ENCODE data around the gene SSU72. TPM values are rescaled to one million over a fixed set of nuclear protein-coding genes. Genes with fewer than 3 reads are reported as not detected.

The SSU72 gene
- total RNA-seq, 1 donor from 2014 or later, result 104 TPM

DNA sequence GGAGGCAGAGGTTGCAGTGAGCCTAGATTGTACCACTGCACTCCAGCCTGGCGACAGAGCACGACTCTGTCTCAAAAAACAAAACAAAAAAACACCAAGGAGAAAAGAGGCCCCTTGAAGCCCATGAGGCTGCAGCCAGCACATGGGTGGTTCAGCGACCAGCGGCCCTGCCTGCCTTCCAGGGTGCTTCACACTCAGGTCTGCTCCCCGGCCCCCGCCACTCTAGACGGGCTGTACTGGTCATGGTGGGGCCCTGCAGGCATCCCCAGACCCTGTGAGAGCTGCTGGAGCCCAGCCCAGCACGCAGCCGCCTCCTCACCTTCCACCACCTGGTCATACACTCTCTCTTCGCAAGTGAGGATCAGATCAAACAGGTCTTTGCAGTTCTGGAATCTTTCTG is 30.1 kb downstream of the SSU72 start:
- Histone ChIP-seq H3K27ac (replicated peaks) (peak overlapping the region; percentile 88), H3K4me1 (peaks cover 47% of the 10 kb centered on the region), H3K36me3 (peaks cover 22% of the 10 kb centered on the region), H3K4me3 (no peak overlapping the region), H3K9me3 (replicated peaks) (no peaks in the 10 kb centered on the region), H3K27me3 (ENCODE audit: low read depth) (no peaks in the 10 kb centered on the region)
- DNase-seq, result no peak
- intact Hi-C loops (cut with micrococcal nuclease), result no loop called here
- TF ChIP-seq, protein P1, sequence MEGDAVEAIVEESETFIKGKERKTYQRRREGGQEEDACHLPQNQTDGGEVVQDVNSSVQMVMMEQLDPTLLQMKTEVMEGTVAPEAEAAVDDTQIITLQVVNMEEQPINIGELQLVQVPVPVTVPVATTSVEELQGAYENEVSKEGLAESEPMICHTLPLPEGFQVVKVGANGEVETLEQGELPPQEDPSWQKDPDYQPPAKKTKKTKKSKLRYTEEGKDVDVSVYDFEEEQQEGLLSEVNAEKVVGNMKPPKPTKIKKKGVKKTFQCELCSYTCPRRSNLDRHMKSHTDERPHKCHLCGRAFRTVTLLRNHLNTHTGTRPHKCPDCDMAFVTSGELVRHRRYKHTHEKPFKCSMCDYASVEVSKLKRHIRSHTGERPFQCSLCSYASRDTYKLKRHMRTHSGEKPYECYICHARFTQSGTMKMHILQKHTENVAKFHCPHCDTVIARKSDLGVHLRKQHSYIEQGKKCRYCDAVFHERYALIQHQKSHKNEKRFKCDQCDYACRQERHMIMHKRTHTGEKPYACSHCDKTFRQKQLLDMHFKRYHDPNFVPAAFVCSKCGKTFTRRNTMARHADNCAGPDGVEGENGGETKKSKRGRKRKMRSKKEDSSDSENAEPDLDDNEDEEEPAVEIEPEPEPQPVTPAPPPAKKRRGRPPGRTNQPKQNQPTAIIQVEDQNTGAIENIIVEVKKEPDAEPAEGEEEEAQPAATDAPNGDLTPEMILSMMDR (IDR thresholded peaks at IDR 0.05; ENCODE audit: borderline replicate concordance), result no peak

DNA sequence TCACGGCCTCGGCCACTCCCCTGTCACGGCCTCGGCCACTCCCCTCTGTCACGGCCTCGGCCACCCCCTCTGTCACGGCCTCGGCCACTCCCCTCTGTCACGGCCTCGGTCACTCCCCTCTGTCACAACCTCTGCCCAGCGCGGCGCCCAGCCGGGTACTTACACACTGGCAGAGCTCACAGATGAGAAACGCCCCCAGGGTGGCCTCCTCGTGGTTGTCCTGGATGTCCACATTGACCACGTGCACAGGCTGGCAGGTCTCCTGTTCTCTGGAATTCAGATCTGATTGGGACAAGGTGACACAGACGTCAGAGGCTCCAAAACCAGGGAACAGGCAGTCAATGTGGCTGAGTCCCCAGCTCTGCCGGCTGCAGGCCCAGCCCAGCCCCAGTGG is 31.0 kb downstream of the SSU72 start:
- TF ChIP-seq, protein P1 (IDR thresholded peaks at IDR 0.05; ENCODE audit: borderline replicate concordance), result no peak
- peak; percentile 88 for DNase-seq
- Histone ChIP-seq H3K27me3 (ENCODE audit: low read depth) (no peaks in the 10 kb centered on the region), H3K4me3 (peak overlapping the region; percentile 48), H3K9me3 (replicated peaks) (no peaks in the 10 kb centered on the region), H3K27ac (replicated peaks) (peak overlapping the region; percentile 88), H3K36me3 (peaks cover 22% of the 10 kb centered on the region), H3K4me1 (peaks cover 56% of the 10 kb centered on the region)
- intact Hi-C loops (cut with micrococcal nuclease), result no loop called here

- Histone ChIP-seq H3K4me1 (peaks cover 62% of the 10 kb centered on the region), H3K27me3 (ENCODE audit: low read depth) (no peaks in the 10 kb centered on the region), H3K27ac (replicated peaks) (peak overlapping the region; percentile 88), H3K4me3 (peak overlapping the region; percentile 48), H3K36me3 (peaks cover 22% of the 10 kb centered on the region), H3K9me3 (replicated peaks) (no peaks in the 10 kb centered on the region)
- TF ChIP-seq, protein P1 (IDR thresholded peaks at IDR 0.05; ENCODE audit: borderline replicate concordance), result no peak
- no peak for DNase-seq
- intact Hi-C loops (cut with micrococcal nuclease), result no loop called here
Measured at GRCh38 chr1:1542766-1543705, 31.6 kb downstream of the SSU72 start.

DNA sequence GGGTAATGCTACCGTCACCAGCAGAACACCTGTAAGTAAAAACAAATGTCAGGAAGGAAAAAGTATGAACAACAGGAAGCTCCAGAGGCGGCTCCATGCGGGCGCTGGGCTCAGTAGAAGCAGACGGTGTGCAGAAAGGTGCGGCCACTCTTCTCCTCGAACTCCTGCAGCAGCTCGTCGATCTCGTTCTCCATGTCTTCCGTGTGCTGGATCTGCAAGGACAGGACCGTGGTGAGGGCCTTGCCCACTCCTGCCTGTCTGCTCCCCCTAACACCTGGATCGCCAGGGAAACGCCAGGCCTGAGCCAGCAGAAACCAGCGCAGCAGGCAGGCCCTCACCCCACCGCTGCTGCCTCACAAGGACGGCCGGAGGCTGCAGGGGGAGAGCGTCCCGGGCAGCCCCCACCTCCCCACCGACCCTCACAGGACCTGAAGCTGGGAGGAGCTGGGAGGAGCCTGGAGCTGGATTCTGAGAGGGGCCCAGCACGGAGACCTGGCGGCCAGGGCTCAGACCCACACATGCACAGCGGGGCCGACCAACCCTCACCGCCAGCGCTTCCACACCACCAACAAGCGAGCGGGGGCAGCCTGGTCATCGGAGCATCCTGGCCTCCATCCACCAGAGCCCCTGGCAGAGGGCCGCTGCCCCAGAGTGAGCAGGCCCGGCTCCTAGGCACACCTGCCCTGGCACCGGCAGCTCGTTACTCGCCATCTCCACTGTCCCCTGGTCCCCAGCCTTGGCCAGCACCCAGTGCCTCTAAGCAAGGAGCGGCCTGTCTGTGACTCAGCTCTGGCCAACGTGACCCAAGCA is 32.5 kb downstream of the SSU72 start:
- peaks cover 22% of the 10 kb centered on the region for H3K36me3 ChIP-seq
- TF ChIP-seq, protein P1 (IDR thresholded peaks at IDR 0.05; ENCODE audit: borderline replicate concordance), result no peak
- H3K9me3 ChIP-seq (replicated peaks), result no peaks in the 10 kb centered on the region
- H3K27ac ChIP-seq (replicated peaks), result peak overlapping the region; percentile 88
- intact Hi-C loops (cut with micrococcal nuclease), result no loop called here
- peaks cover 62% of the 10 kb centered on the region for H3K4me1 ChIP-seq
- DNase-seq, result no peak
- H3K4me3 ChIP-seq, result peak overlapping the region; percentile 48
- no peaks in the 10 kb centered on the region for H3K27me3 ChIP-seq (ENCODE audit: low read depth)

DNA sequence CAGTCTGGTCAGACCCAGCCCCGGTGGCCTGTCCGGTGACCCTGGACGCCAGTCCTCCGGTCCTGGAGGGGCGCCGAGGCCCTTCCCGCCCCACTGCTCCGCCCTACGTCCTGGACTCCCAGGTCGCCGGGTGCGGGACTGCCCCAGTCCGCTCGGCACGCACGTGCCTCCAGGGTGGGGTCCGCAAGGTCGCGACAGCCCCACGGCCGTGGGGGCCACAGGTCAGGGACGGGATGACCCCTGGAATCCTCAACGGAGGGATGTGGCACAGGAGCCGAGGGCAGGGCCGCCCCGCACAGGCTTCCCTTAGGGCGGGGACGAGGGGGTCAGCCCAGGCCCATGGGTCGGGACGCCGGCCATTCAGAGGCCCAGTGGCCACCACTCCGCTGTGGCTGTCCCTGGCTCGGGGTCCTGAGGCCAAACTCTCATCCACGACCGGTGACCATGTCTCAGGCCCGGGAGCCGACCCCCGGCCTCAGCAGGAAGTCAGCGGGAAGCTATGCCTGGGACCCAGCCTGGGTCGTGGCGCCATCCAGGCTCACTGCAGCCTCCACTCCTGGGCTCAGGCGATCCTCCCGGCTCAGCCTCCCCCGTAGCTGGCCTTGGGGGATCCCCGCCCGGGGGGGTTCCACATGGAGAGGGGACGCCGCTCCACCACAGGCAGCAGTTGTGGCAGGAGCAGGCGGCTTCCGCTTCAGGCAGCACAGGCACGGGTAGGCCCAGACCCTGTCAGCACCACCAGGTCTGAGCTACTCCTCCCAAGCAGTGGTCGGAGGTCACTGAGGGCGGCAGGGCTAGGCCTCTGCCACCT is 33.6 kb downstream of the SSU72 start:
- peaks cover 22% of the 10 kb centered on the region for H3K36me3 ChIP-seq
- peak overlapping the region; percentile 86 for H3K27ac ChIP-seq (replicated peaks)
- TF ChIP-seq, protein P1 (IDR thresholded peaks at IDR 0.05; ENCODE audit: borderline replicate concordance), result no peak
- no peak for DNase-seq
- H3K27me3 ChIP-seq (ENCODE audit: low read depth), result no peaks in the 10 kb centered on the region
- intact Hi-C loops (cut with micrococcal nuclease), result no loop called here
- peak overlapping the region; percentile 73 for H3K4me3 ChIP-seq
- peaks cover 70% of the 10 kb centered on the region for H3K4me1 ChIP-seq
- H3K9me3 ChIP-seq (replicated peaks), result no peaks in the 10 kb centered on the region

Data from left ventricle myocardium inferior (tissue), 1 donor.